OCI-LY1 (cell line): ENCODE measurements around the gene FGD4.
"Not testable (repeated sequence)": the region's sequence is repeated elsewhere in the genome, so short reads cannot be mapped to it uniquely, and the experiment has no call there.

Experiments used
- H2AFZ ChIP-seq: fragments of 200-600 bp; sonication (generic), shearing (Covaris generic); 2 replicates; pipeline ENCODE4 v1.6.0; 2014; ENCODE audit warnings: antibody characterized with exemption, mild to moderate bottlenecking, low read length
- H3F3A ChIP-seq: fragments of 200-600 bp; sonication (generic), shearing (Covaris generic); 2 replicates; pipeline ENCODE4 v1.6.0; 2014; ENCODE audit warnings: mild to moderate bottlenecking, antibody characterized with exemption, low read length, moderate library complexity; ENCODE audit not compliant: insufficient read depth
- H3K27ac ChIP-seq: fragments of 200-600 bp; sonication (generic); 2 replicates; pipeline ENCODE4 v1.5.1; 2014; ENCODE audit warnings: low read length, mixed run types, mild to moderate bottlenecking, low read depth; ENCODE audit not compliant: poor library complexity, severe bottlenecking
- H3K27me3 ChIP-seq: fragments of 200-600 bp; sonication (generic); 2 replicates; pipeline ENCODE4 v1.6.0; 2014; ENCODE audit warnings: antibody characterized with exemption, mild to moderate bottlenecking, low read length, moderate library complexity; ENCODE audit not compliant: insufficient read depth
- H3K36me3 ChIP-seq: fragments of 200-600 bp; sonication (generic); 2 replicates; pipeline ENCODE4 v1.6.1; 2014; ENCODE audit warnings: mild to moderate bottlenecking, antibody characterized with exemption, low read length, moderate library complexity, mixed read lengths; ENCODE audit not compliant: insufficient read depth
- H3K4me1 ChIP-seq: fragments of 200-600 bp; sonication (generic); 2 replicates; pipeline ENCODE4 v1.5.1; 2014; ENCODE audit warnings: mild to moderate bottlenecking, low read length, moderate library complexity; ENCODE audit not compliant: insufficient read depth, severe bottlenecking
- H3K4me2 ChIP-seq: fragments of 200-600 bp; sonication (generic), shearing (Covaris generic); 2 replicates; pipeline ENCODE4 v1.6.1; 2014; ENCODE audit warnings: low read length
- H3K4me3 ChIP-seq: fragments of 200-600 bp; sonication (generic); 2 replicates; pipeline ENCODE4 v1.5.1; 2014; ENCODE audit warnings: low read length, low read depth, mild to moderate bottlenecking, mixed read lengths; ENCODE audit not compliant: poor library complexity, severe bottlenecking
- H3K79me2 ChIP-seq: fragments of 200-600 bp; shearing (Covaris generic); 2 replicates; pipeline ENCODE4 v1.6.1; 2016; ENCODE audit warnings: mixed run types, low read length, mixed read lengths; ENCODE audit not compliant: insufficient read depth
- H3K9ac ChIP-seq: fragments of 200-600 bp; sonication (generic), shearing (Covaris generic); 2 replicates; pipeline ENCODE4 v1.6.1; 2014; ENCODE audit warnings: mild to moderate bottlenecking, low read length, mixed read lengths
- H3K9me2 ChIP-seq: fragments of 200-600 bp; sonication (generic), shearing (Covaris generic); 2 replicates; pipeline ENCODE4 v1.6.1; 2014; ENCODE audit warnings: low read depth, mild to moderate bottlenecking, low read length, mixed read lengths
- H3K9me3 ChIP-seq: fragments of 200-600 bp; shearing (Covaris generic); 2 replicates; pipeline ENCODE4 v1.6.1; 2014; ENCODE audit warnings: low read length, mixed read lengths
- H4K20me1 ChIP-seq: fragments of 200-600 bp; sonication (generic), shearing (Covaris generic); 2 replicates; pipeline ENCODE4 v1.6.0; 2016; ENCODE audit warnings: mild to moderate bottlenecking, low read length; ENCODE audit not compliant: insufficient read depth
- CTCF ChIP-seq: fragments of 200-600 bp; sonication (generic), shearing (Covaris generic); IDR thresholded peaks from 2 replicates; pipeline ENCODE4 v1.5.1; 2017; ENCODE audit warnings: mild to moderate bottlenecking, antibody characterized with exemption, low read length, moderate library complexity, mixed read lengths
- EZH2 ChIP-seq: fragments of 200-600 bp; sonication (generic), shearing (Covaris generic); IDR thresholded peaks from 2 replicates; pipeline ENCODE4 v1.8.0; 2017; ENCODE audit warnings: borderline replicate concordance, mixed run types, mild to moderate bottlenecking, antibody characterized with exemption, low read length, moderate library complexity, mixed read lengths

FGD4 gene

GRCh38 chr12:32504591-32504990 lies 105.2 kb downstream of the FGD4 start:
- Histone ChIP-seq H3K36me3 (no peaks in the 10 kb centered on the region), H3K27ac (no peak overlapping the region), H3K27me3 (no peaks in the 10 kb centered on the region), H3K9me3 (no peaks in the 10 kb centered on the region), H3K9ac (no peak overlapping the region), H2AFZ (no peak overlapping the region), H3F3A (no peaks in the 10 kb centered on the region), H3K79me2 (no peaks in the 10 kb centered on the region), H3K9me2 (no peaks in the 10 kb centered on the region), H3K4me3 (no peak overlapping the region), H3K4me1 (peaks cover 15% of the 10 kb centered on the region), H3K4me2 (no peak overlapping the region), H4K20me1 (no peaks in the 10 kb centered on the region)
- TF ChIP-seq EZH2: no peak
- no peak for TF ChIP-seq CTCF

- no peak overlapping the region for H2AFZ ChIP-seq
- H3K27ac ChIP-seq: no peak overlapping the region
- H3K4me3 ChIP-seq: no peak overlapping the region
- no peaks in the 10 kb centered on the region for H4K20me1 ChIP-seq
- no peaks in the 10 kb centered on the region for H3K27me3 ChIP-seq
- H3K79me2 ChIP-seq: no peaks in the 10 kb centered on the region
- no peaks in the 10 kb centered on the region for H3K9me2 ChIP-seq
- H3K9ac ChIP-seq: no peak overlapping the region
- H3K4me1 ChIP-seq: peaks cover 15% of the 10 kb centered on the region
- H3K9me3 ChIP-seq: no peaks in the 10 kb centered on the region
- no peaks in the 10 kb centered on the region for H3K36me3 ChIP-seq
- no peaks in the 10 kb centered on the region for H3F3A ChIP-seq
- no peak overlapping the region for H3K4me2 ChIP-seq
- TF ChIP-seq EZH2 (no peak), CTCF (no peak)
Observed at GRCh38 chr12:32505067-32505945, 105.9 kb downstream of the FGD4 start.

- not testable (repeated sequence) for H2AFZ ChIP-seq, H3K79me2 ChIP-seq, H3K27ac ChIP-seq
Observed at GRCh38 chr12:32507096-32507941, 108.0 kb downstream of the FGD4 start.

More at GRCh38 chr12:32507096-32507941, 108.0 kb downstream of the FGD4 start:
- not testable (repeated sequence) for H3K36me3 ChIP-seq, H3F3A ChIP-seq, H3K4me3 ChIP-seq, H3K9ac ChIP-seq, H3K4me1 ChIP-seq, H3K9me3 ChIP-seq, H3K9me2 ChIP-seq, H4K20me1 ChIP-seq, H3K4me2 ChIP-seq, H3K27me3 ChIP-seq
